Natural killer cell treated with Interleukin-12 subunit alpha and Interleukin-12 subunit beta and Interleukin-15 and Interleukin-18, amount 100 ng/mL, for 72 hours (primary cell): ENCODE measurements around the gene PHC1. TPM values are rescaled to one million over a fixed set of nuclear protein-coding genes. Genes with fewer than 3 reads are reported as not detected.
"Not testable (repeated sequence)": the region's sequence is repeated elsewhere in the genome, so short reads cannot be mapped to it uniquely, and the experiment has no call there.

Source experiments
- ATAC-seq, 2 donors: fragments of 150-1000 bp; cut with Tn5 transposase in 1 of 2; sonication (Bioruptor Pico), chemical (Tn5 transposase) in 1 of 2; 2 replicates each; pipeline ENCODE4 v1.10.0; 2021
- DNase-seq: peaks from one replicate; pipeline ENCODE4 v3.0.0; 2022; ENCODE audit warnings: low spot score
- H3K27ac Mint-ChIP-seq, 2 donors: 1 replicate in 1 of 2; 2 replicates in 1 of 2; pipeline ENCODE4 v1.8.0; 2022; ENCODE audit warnings: mixed read lengths in 2 of 2, mild to moderate bottlenecking in 1 of 2, moderate library complexity in 1 of 2
- H3K27me3 Mint-ChIP-seq, 2 donors: 1 replicate in 1 of 2; 2 replicates in 1 of 2; pipeline ENCODE4 v1.8.0; 2022; ENCODE audit warnings: mixed read lengths in 2 of 2
- H3K36me3 Mint-ChIP-seq: one replicate; pipeline ENCODE4 v1.8.0; 2022; ENCODE audit warnings: mixed read lengths
- H3K4me1 Mint-ChIP-seq, 2 donors: 1 replicate in 1 of 2; 2 replicates in 1 of 2; pipeline ENCODE4 v1.8.0; 2022; ENCODE audit warnings: low read depth in 2 of 2, mixed read lengths in 2 of 2, mild to moderate bottlenecking in 1 of 2
- H3K4me3 Mint-ChIP-seq: one replicate; pipeline ENCODE4 v1.8.0; 2022; ENCODE audit warnings: mixed read lengths
- H3K9me3 Mint-ChIP-seq: 2 replicates; pipeline ENCODE4 v1.8.0; 2022; ENCODE audit warnings: mixed read lengths
- total RNA-seq, 2 donors: library from RNA; stranded (reverse); gene quantifications; one replicate each; pipeline ENCODE4 v1.2.3, GENCODE V29; 2022

PHC1 gene
- total RNA-seq: 10 to 100 TPM in 1 of 2 donors, 1 to 10 TPM in 1; 8.4 to 15.9 TPM

DNA sequence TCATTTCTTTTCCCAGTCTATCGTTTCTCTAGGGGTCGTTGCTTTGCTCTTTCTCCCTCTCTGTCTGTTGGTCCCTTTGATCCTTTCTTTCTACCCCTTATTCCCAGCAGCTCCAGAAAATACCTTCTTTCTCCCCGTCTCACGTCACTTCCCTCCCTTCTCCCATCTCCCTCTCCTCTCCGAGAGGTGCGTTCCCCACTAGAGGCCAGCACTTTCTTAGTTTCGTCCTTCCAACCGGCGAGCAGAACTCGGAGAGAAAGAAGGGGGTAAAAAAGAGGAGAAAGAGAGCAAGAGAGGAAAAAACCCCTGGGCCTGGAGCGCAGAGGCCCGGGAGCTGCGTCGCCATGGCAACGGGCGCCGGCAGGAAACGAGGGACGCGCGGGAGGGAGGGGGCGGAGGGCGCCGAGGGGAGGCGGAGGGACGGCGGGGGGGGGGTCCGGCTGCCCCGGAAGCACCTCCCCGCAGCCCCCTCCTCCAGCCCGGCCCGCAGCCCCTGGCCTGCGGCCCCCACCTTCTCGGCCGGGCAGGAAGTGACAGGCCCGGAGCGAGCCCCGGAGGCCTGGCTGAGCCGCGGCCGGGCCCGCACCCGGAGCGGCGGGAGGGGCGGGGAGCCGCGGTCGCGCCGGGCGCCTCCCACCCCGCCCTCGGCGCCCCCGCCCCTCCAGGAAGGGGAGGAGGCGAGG lies at the start of gene PHC1:
Gene PHC1, plus strand, starts transcription at position 477 of the 683 bp plus-strand sequence. CDS start 3,169 bp downstream, outside the sequence.
- peak; percentile 88 to 90 for ATAC-seq
- not testable (repeated sequence) for H3K9me3 Mint-ChIP-seq, H3K4me1 Mint-ChIP-seq, H3K27me3 Mint-ChIP-seq, H3K36me3 Mint-ChIP-seq
- peak within 1 kb of the TSS; percentile 82 for H3K4me3 Mint-ChIP-seq
- peak within 1 kb of the TSS in 1 of 2 donors; percentile 83 for H3K27ac Mint-ChIP-seq
- DNase-seq: peak; percentile 81

DNA sequence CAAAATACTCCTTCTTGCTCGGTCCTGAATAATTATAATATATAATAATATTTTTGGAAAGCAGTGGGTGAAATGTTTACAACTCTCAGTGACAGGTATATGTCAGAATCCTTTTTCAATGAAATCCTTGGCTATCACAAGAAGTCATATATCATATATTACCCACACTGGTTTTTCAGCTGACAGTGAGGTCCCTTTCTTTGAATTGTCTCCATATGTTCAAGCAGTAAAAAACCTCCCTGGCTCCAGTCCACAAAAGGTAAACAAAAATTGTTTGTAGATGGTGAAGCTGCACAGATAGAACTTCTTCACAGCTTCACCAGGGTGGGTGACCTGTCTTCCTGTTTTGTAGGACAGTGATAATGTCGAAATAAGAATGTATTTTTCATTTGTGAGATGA lies 47.9 kb upstream of the PHC1 start:
- no peak for DNase-seq
- peaks cover 0 to 4% of the 10 kb centered on the region in 2 donors for H3K4me1 Mint-ChIP-seq
- no peak overlapping the region for H3K27ac Mint-ChIP-seq
- H3K9me3 Mint-ChIP-seq: no peaks in the 10 kb centered on the region
- no peak for ATAC-seq
- peaks cover 0 to 6% of the 10 kb centered on the region in 2 donors for H3K27me3 Mint-ChIP-seq
- H3K4me3 Mint-ChIP-seq: no peak overlapping the region
- no peaks in the 10 kb centered on the region for H3K36me3 Mint-ChIP-seq

GRCh38 chr12:8867009-8867408 lies 47.3 kb upstream of the PHC1 start:
- H3K27ac Mint-ChIP-seq: no peak overlapping the region

DNA sequence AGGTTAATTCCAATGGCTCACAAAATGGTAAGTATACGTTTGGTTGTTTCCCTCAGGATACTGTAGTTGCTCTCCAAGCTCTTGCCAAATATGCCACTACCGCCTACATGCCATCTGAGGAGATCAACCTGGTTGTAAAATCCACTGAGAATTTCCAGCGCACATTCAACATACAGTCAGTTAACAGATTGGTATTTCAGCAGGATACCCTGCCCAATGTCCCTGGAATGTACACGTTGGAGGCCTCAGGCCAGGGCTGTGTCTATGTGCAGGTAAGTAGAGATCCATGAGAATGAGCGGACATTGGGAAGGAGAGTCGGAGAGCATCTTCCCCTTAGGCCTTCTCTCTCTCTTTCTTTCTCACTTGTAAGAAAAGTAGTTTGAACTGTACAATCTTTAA lies 46.5 kb upstream of the PHC1 start:
- Mint-ChIP-seq H3K36me3 (no peaks in the 10 kb centered on the region), H3K9me3 (no peaks in the 10 kb centered on the region), H3K4me3 (no peak overlapping the region), H3K27ac (no peak overlapping the region), H3K27me3 (peaks cover 0 to 6% of the 10 kb centered on the region in 2 donors), H3K4me1 (peaks cover 0 to 4% of the 10 kb centered on the region in 2 donors)
- no peak for DNase-seq
- no peak for ATAC-seq

More at GRCh38 chr12:8867009-8867408, 47.3 kb upstream of the PHC1 start:
- DNase-seq: no peak
- Mint-ChIP-seq H3K27me3 (peaks cover 0 to 6% of the 10 kb centered on the region in 2 donors), H3K9me3 (no peaks in the 10 kb centered on the region), H3K4me3 (no peak overlapping the region), H3K36me3 (no peaks in the 10 kb centered on the region), H3K4me1 (peaks cover 0 to 4% of the 10 kb centered on the region in 2 donors)
- no peak for ATAC-seq

DNA sequence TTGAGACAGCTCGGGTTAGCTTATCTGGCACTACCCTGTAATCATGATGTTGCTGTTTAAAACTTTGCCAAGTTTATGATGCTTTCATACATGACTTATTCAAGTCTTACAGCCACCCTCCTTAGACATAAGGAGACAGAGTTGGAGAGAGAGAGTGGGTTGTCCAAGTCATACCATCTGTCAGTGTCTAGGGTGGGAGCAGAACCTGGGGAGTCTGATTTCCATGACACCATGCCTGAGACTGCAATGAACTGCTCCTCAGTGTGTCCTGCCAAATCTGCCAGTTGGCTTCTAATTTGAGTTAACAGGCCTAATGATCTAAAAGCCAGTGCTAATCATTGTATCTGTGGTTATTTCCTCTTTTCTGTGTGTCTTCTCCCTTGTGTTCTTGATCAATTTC lies 43.7 kb upstream of the PHC1 start:
- Mint-ChIP-seq H3K36me3 (no peaks in the 10 kb centered on the region), H3K4me1 (peaks cover 0 to 4% of the 10 kb centered on the region in 2 donors), H3K4me3 (no peak overlapping the region), H3K27ac (no peak overlapping the region), H3K9me3 (no peaks in the 10 kb centered on the region), H3K27me3 (peaks cover 0 to 6% of the 10 kb centered on the region in 2 donors)
- DNase-seq (no peak), ATAC-seq (no peak)

- H3K4me1 Mint-ChIP-seq: peaks cover 0 to 4% of the 10 kb centered on the region in 2 donors
- no peaks in the 10 kb centered on the region for H3K9me3 Mint-ChIP-seq
- H3K27ac Mint-ChIP-seq: no peak overlapping the region
- ATAC-seq (no peak), DNase-seq (no peak)
- no peak overlapping the region for H3K4me3 Mint-ChIP-seq
- H3K27me3 Mint-ChIP-seq: peaks cover 2 to 6% of the 10 kb centered on the region in 2 donors
- no peaks in the 10 kb centered on the region for H3K36me3 Mint-ChIP-seq
These were observed 43.2 kb upstream of the PHC1 start for GRCh38 chr12:8871068-8871467.

- Mint-ChIP-seq H3K4me3 (no peak overlapping the region), H3K36me3 (no peaks in the 10 kb centered on the region)
- ATAC-seq: no peak
These were observed 37.4 kb upstream of the PHC1 start for GRCh38 chr12:8876887-8877286.

DNA sequence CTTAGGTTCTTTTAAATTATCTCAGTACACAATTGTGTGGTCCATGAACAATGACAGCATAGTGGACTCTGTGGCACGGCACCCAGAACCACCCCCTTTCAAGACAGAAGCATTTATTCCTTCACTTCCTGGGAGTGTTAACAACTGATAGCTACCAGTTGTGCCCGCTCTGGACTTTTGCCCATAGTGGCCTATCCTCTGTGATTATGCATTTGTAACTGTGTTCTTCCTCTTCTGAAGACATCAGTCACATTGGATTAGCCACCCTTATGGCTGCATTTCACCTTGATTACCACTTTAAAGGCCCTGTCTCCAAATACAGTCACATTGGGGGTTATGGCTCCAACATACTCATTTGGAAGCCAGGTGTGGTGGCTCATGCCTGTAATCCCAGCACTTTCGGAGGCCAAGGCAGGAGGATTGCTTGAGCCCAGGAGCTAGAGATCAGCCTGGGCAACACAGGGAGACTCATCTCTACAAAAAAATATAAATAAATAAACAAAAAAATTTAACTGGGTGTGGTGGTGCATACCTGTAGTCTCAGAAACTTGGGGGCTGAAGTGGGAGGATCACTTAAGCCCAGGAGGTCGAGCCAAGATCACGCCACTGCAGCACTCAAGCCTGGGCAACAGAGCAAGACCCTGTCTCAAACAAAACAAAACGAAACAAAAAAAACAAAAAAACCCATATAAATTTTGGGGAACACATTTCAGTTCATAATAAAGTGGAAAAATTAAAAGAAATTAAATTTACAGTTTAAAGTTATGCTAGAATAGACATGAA lies 27.6 kb upstream of the PHC1 start:
- Mint-ChIP-seq H3K36me3 (no peaks in the 10 kb centered on the region), H3K4me3 (no peak overlapping the region), H3K4me1 (peaks cover 0 to 5% of the 10 kb centered on the region in 2 donors), H3K27me3 (peaks cover 12 to 14% of the 10 kb centered on the region in 2 donors), H3K27ac (no peak overlapping the region), H3K9me3 (no peaks in the 10 kb centered on the region)
- ATAC-seq (no peak), DNase-seq (no peak)

More at GRCh38 chr12:8876887-8877286, 37.4 kb upstream of the PHC1 start:
- DNase-seq: no peak
- no peak overlapping the region for H3K27ac Mint-ChIP-seq
- no peaks in the 10 kb centered on the region for H3K9me3 Mint-ChIP-seq
- H3K27me3 Mint-ChIP-seq: peaks cover 6 to 11% of the 10 kb centered on the region in 2 donors
- H3K4me1 Mint-ChIP-seq: no peaks in the 10 kb centered on the region

DNA sequence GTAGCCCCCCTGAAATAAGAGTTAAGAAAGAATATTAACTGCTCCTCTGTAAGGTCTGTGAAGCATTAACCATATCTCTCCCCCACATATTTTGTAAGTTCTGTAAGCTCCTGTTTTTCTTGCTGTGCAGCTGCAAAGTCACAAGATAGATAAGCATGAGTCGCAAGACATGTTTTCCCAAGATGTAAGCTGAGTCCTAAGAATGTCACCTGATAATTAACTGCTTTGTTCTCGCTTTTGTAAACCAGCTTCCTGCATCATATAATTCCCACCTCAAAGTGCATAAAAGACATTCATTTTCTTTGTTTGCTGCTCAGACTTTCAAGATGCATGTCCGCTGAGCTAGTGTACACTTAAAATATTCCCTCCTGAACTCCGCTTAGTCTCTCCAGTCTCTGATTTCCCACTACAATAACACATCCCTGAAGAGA lies 27.0 kb upstream of the PHC1 start:
- Mint-ChIP-seq H3K9me3 (no peaks in the 10 kb centered on the region), H3K27me3 (peaks cover 12 to 14% of the 10 kb centered on the region in 2 donors), H3K4me3 (no peak overlapping the region), H3K4me1 (peaks cover 0 to 5% of the 10 kb centered on the region in 2 donors), H3K36me3 (no peaks in the 10 kb centered on the region), H3K27ac (no peak overlapping the region)
- no peak for DNase-seq
- no peak for ATAC-seq

DNA sequence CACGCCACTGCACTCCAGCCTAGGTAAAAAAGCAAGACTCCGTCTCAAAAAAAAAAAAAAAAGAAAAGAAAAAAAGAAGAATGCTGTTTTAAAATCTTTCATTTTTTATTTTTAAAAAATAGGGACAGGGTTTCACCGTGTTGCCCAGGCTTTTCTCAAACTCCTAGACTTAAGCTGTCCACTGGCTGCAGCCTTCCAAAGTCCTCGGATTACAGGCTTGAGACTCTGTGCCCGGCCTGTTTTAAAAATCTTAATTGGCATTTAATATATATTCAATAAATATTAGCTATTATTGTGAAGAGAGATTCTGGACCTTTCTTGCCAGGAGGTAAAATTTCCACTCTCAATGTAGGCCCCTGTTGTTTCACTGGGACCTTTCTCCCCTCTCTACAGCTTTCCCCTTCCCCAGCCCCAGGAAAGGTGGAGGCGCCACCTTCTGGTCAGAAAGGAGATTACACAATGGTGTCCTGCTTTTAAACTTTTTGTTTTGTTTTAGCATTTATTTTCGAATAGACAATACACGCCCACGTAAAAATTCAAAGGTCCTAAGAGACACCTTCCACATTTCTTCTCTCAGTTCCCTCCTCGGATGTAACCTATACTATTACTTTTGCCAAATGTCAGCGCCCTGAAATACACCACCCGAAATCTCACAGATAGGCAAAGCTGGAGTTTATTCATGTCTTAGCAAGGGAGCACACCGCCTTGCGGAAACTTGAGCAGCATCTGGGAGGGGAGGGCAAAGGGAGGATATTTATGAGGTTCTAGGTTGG lies 23.8 kb upstream of the PHC1 start:
- H3K27ac Mint-ChIP-seq: peak overlapping the region in 1 of 2 donors; percentile 37
- ATAC-seq: peak in 1 of 2 donors; percentile 67
- no peaks in the 10 kb centered on the region for H3K36me3 Mint-ChIP-seq
- peak overlapping the region; percentile 79 for H3K4me3 Mint-ChIP-seq
- H3K4me1 Mint-ChIP-seq: peaks cover 0 to 5% of the 10 kb centered on the region in 2 donors
- H3K27me3 Mint-ChIP-seq: peaks cover 4 to 5% of the 10 kb centered on the region in 2 donors
- H3K9me3 Mint-ChIP-seq: no peaks in the 10 kb centered on the region
- no peak for DNase-seq

GRCh38 chr12:8891976-8892375 lies 22.3 kb upstream of the PHC1 start:
- Mint-ChIP-seq H3K27ac (no peak overlapping the region), H3K36me3 (no peaks in the 10 kb centered on the region), H3K4me1 (peaks cover 0 to 5% of the 10 kb centered on the region in 2 donors), H3K27me3 (peaks cover 4 to 5% of the 10 kb centered on the region in 2 donors), H3K9me3 (no peaks in the 10 kb centered on the region), H3K4me3 (no peak overlapping the region)
- no peak for DNase-seq
- ATAC-seq: no peak

DNA sequence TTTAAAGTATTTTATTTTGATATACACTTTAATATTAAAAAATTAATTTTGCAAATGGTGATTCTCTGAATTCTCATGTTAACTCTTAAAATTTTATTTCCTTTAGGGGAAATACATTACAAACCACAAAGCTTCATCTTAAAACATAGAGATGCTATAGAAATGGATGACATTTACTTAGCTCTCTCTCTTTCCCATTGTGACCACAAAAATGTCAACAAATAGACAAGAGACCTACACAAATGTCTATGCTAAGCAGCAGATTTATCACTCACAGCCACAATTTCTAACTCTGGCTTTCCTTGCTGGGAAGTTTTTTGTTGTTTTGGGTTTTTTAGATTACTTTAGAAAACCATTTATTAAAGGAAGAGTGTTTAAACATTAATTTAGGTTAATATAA lies 19.9 kb upstream of the PHC1 start:
- Mint-ChIP-seq H3K27ac (no peak overlapping the region), H3K27me3 (peaks cover 0 to under 1% of the 10 kb centered on the region in 2 donors), H3K4me3 (no peak overlapping the region), H3K9me3 (no peaks in the 10 kb centered on the region), H3K4me1 (peaks cover 0 to 5% of the 10 kb centered on the region in 2 donors), H3K36me3 (no peaks in the 10 kb centered on the region)
- ATAC-seq (no peak), DNase-seq (no peak)

GRCh38 chr12:8894986-8895385 lies 19.3 kb upstream of the PHC1 start:
- peaks cover 0 to 5% of the 10 kb centered on the region in 2 donors for H3K4me1 Mint-ChIP-seq
- H3K27me3 Mint-ChIP-seq: no peaks in the 10 kb centered on the region
- no peaks in the 10 kb centered on the region for H3K36me3 Mint-ChIP-seq
- DNase-seq: no peak
- no peak overlapping the region for H3K4me3 Mint-ChIP-seq
- H3K9me3 Mint-ChIP-seq: no peaks in the 10 kb centered on the region
- no peak overlapping the region for H3K27ac Mint-ChIP-seq
- ATAC-seq: no peak
